H1 (cell line): ENCODE results near the gene CTSW. TPM values are rescaled to one million over a fixed set of nuclear protein-coding genes. Genes with fewer than 3 reads are reported as not detected.

Experiments
- CTCF ChIA-PET: fragments of 300-600 bp; sonication (Branson Sonifier 250); formaldehyde crosslinking; loops from one replicate; lab custom pipeline; 2021; ENCODE audit not compliant: partially characterized antibody; lab: Charles Lee
- POLR2A ChIA-PET: fragments of 300-600 bp; sonication (Branson Sonifier 250); formaldehyde crosslinking; loops from one replicate; lab custom pipeline; 2021; ENCODE audit warnings: inconsistent platforms; ENCODE audit not compliant: partially characterized antibody; lab: Charles Lee
- DNase-seq, 2 experiments: peaks; one replicate each; pipeline versions ENCODE4 v3.0.0 to v3.0.0-alpha.2; 2010 to 2022; ENCODE audit warnings: low spot score in 2 of 2, low read depth in 1 of 2, mixed read lengths in 1 of 2
- FAIRE-seq: peaks from 2 replicates; lab custom pipeline; 2011; peaks lifted over from hg19 to GRCh38; lab: Jason Lieb, UNC
- H2AFZ ChIP-seq: 2 replicates; pipeline ENCODE4 v1.8.1; 2012; ENCODE audit warnings: low read length, inconsistent platforms
- H2AK5ac ChIP-seq: 2 replicates; pipeline ENCODE4 v1.6.1; 2013; ENCODE audit warnings: low read depth, low read length
- H2BK120ac ChIP-seq: replicated peaks from 2 replicates; pipeline ENCODE3; 2013; ENCODE audit warnings: low read depth, low read length, inconsistent platforms
- H2BK12ac ChIP-seq: 2 replicates; pipeline ENCODE4 v1.6.1; 2013; ENCODE audit warnings: low read depth, low read length
- H2BK15ac ChIP-seq: 2 replicates; pipeline ENCODE4 v1.6.1; 2013; ENCODE audit warnings: low read length
- H2BK20ac ChIP-seq: 2 replicates; pipeline ENCODE4 v1.6.1; 2013; ENCODE audit warnings: low read length
- H2BK5ac ChIP-seq: 2 replicates; pipeline ENCODE4 v1.6.1; 2013; ENCODE audit warnings: low read depth, low read length
- H3K14ac ChIP-seq: 2 replicates; pipeline ENCODE4 v1.6.1; 2013; ENCODE audit warnings: inconsistent platforms; ENCODE audit not compliant: insufficient read length
- H3K18ac ChIP-seq: 2 replicates; pipeline ENCODE4 v1.6.1; 2013; ENCODE audit warnings: low read length; ENCODE audit errors: extremely low read depth
- H3K23ac ChIP-seq: 2 replicates; pipeline ENCODE4 v1.6.1; 2013; ENCODE audit warnings: inconsistent platforms; ENCODE audit not compliant: insufficient read length
- H3K23me2 ChIP-seq: 2 replicates; pipeline ENCODE4 v1.6.1; 2013; ENCODE audit warnings: low read depth, low read length
- H3K27ac ChIP-seq: 2 replicates; pipeline ENCODE4 v1.6.1; 2011; ENCODE audit warnings: low read depth, low read length, inconsistent platforms
- H3K27me3 ChIP-seq, 4 experiments: replicated peaks in 1 of 4; 1 replicate in 1 of 4; 2 replicates in 3 of 4; pipeline versions ENCODE4 v1.6.1 to v1.8.1; 2011 to 2013; ENCODE audit warnings: low read length in 3 of 4, mild to moderate bottlenecking in 3 of 4, inconsistent platforms in 2 of 4, mixed read lengths in 2 of 4, moderate library complexity in 1 of 4; ENCODE audit not compliant: control insufficient read depth in 3 of 4, insufficient read depth in 3 of 4; ENCODE audit errors: extremely low read depth in 1 of 4
- H3K36me3 ChIP-seq, 4 experiments: 2 replicates each; pipeline versions ENCODE4 v1.6.1 to v1.8.1; 2011 to 2013; ENCODE audit warnings: mild to moderate bottlenecking in 4 of 4, low read length in 3 of 4, moderate library complexity in 2 of 4, control low read depth in 1 of 4, inconsistent platforms in 1 of 4; ENCODE audit not compliant: insufficient read depth in 4 of 4, control insufficient read depth in 2 of 4
- H3K4ac ChIP-seq: replicated peaks from 2 replicates; pipeline ENCODE3; 2013; ENCODE audit warnings: low read length, low read depth, mixed read lengths, inconsistent platforms; ENCODE audit not compliant: insufficient read length
- H3K4me1 ChIP-seq, 4 experiments: replicated peaks in 1 of 4; 1 replicate in 1 of 4; 2 replicates in 3 of 4; pipeline versions ENCODE4 v1.6.1 to v1.8.1; 2011 to 2013; ENCODE audit warnings: low read length in 3 of 4, inconsistent platforms in 2 of 4, mixed read lengths in 1 of 4; ENCODE audit not compliant: insufficient read depth in 4 of 4, control insufficient read depth in 3 of 4
- H3K4me2 ChIP-seq, 2 experiments: 2 replicates each; pipeline versions ENCODE4 v1.6.1 to v1.8.1; 2011 to 2013; ENCODE audit warnings: low read depth in 2 of 2, low read length in 2 of 2, control low read depth in 1 of 2, inconsistent platforms in 1 of 2, mild to moderate bottlenecking in 1 of 2; ENCODE audit not compliant: insufficient read depth in 1 of 2
- H3K4me3 ChIP-seq, 4 experiments: fragments of 200-600, 300-600 bp in 1 of 4; sonication (generic), shearing (Covaris generic), sonication (Bioruptor Twin) in 1 of 4; 2 replicates each; pipeline versions ENCODE4 v1.5.1 to v1.8.1; 2011 to 2016; ENCODE audit warnings: low read length in 4 of 4, low read depth in 3 of 4, control low read depth in 2 of 4, inconsistent platforms in 2 of 4, mild to moderate bottlenecking in 2 of 4, mixed read lengths in 1 of 4, moderate library complexity in 1 of 4; ENCODE audit not compliant: insufficient read depth in 2 of 4; ENCODE audit errors: extremely low read depth in 1 of 4
- H3K56ac ChIP-seq: replicated peaks from 2 replicates; pipeline ENCODE3; 2013; ENCODE audit warnings: low read depth, mild to moderate bottlenecking, mixed read lengths, low read length, inconsistent platforms; ENCODE audit not compliant: insufficient read length
- H3K79me1 ChIP-seq: 2 replicates; pipeline ENCODE4 v1.6.1; 2013; ENCODE audit warnings: low read depth, low read length, control low read depth
- H3K79me2 ChIP-seq, 2 experiments: 2 replicates each; pipeline versions ENCODE4 v1.6.1 to v1.8.1; 2012 to 2013; ENCODE audit warnings: low read length in 2 of 2, mild to moderate bottlenecking in 2 of 2, inconsistent platforms in 1 of 2; ENCODE audit not compliant: insufficient read depth in 2 of 2, control insufficient read depth in 1 of 2
- H3K9ac ChIP-seq, 4 experiments: replicated peaks in 1 of 4; 1 replicate in 1 of 4; 2 replicates in 3 of 4; pipeline versions ENCODE4 v1.6.1 to v1.8.1; 2011 to 2013; ENCODE audit warnings: low read depth in 3 of 4, low read length in 3 of 4, control low read depth in 2 of 4, mild to moderate bottlenecking in 2 of 4, moderate library complexity in 2 of 4, inconsistent platforms in 1 of 4; ENCODE audit errors: extremely low read depth in 1 of 4
- H3K9me3 ChIP-seq, 2 experiments: 2 replicates each; pipeline versions ENCODE4 v1.6.1 to v1.8.1; 2012 to 2013; ENCODE audit warnings: mild to moderate bottlenecking in 2 of 2, moderate library complexity in 2 of 2, control low read depth in 1 of 2, inconsistent platforms in 1 of 2, low read depth in 1 of 2, low read length in 1 of 2, mixed read lengths in 1 of 2; ENCODE audit not compliant: insufficient read depth in 2 of 2
- H4K20me1 ChIP-seq, 2 experiments: replicated peaks in 1 of 2; 2 replicates each; pipeline versions ENCODE3 to v1.8.1; 2011 to 2013; ENCODE audit warnings: inconsistent platforms in 2 of 2, low read length in 2 of 2, mild to moderate bottlenecking in 1 of 2; ENCODE audit not compliant: insufficient read depth in 2 of 2, control insufficient read depth in 1 of 2
- H4K5ac ChIP-seq: 2 replicates; pipeline ENCODE4 v1.6.1; 2013; ENCODE audit warnings: low read length, low read depth, mixed read lengths, inconsistent platforms; ENCODE audit not compliant: insufficient read length
- H4K8ac ChIP-seq: 2 replicates; pipeline ENCODE4 v1.8.0; 2013; ENCODE audit warnings: mild to moderate bottlenecking, moderate library complexity, low read length, inconsistent platforms; ENCODE audit not compliant: insufficient read depth; ENCODE audit errors: extremely low read depth
- H4K91ac ChIP-seq: replicated peaks from 2 replicates; pipeline ENCODE3; 2013; ENCODE audit warnings: low read length, mixed read lengths, inconsistent platforms; ENCODE audit not compliant: insufficient read length
- GTF2F1 ChIP-seq: IDR thresholded peaks from 2 replicates; pipeline ENCODE4 v1.6.1; 2012; ENCODE audit warnings: low read depth, low read length, improper control_type of control experiment, borderline replicate concordance
- HDAC2 ChIP-seq, 2 experiments: fragments of 300-600 bp in 1 of 2; sonication (generic) in 1 of 2; IDR thresholded peaks; 2 replicates each; pipeline ENCODE4 v1.6.1; 2011 to 2012; ENCODE audit warnings: low read depth in 2 of 2, low read length in 2 of 2, mild to moderate bottlenecking in 2 of 2, moderate library complexity in 2 of 2, borderline replicate concordance in 1 of 2, inconsistent platforms in 1 of 2
- JUND ChIP-seq: IDR thresholded peaks from 2 replicates; pipeline ENCODE4 v1.6.1; 2011; ENCODE audit warnings: mild to moderate bottlenecking, improper control_type of control experiment, low read length
- KDM4A ChIP-seq: IDR thresholded peaks from one replicate; pipeline ENCODE4 v1.7.1; 2012; ENCODE audit warnings: low read depth, mild to moderate bottlenecking, moderate library complexity, low read length, inconsistent platforms; ENCODE audit not compliant: severe bottlenecking
- MAFK ChIP-seq: IDR thresholded peaks from 2 replicates; pipeline ENCODE4 v1.6.1; 2012; ENCODE audit warnings: low read depth, mild to moderate bottlenecking, improper control_type of control experiment, low read length
- RBBP5 ChIP-seq: IDR thresholded peaks from 2 replicates; pipeline ENCODE4 v1.7.1; 2012; ENCODE audit warnings: low read depth, mild to moderate bottlenecking, inconsistent platforms, low read length, moderate library complexity, borderline replicate concordance
- RXRA ChIP-seq: IDR thresholded peaks from 2 replicates; pipeline ENCODE4 v1.6.1; 2011; ENCODE audit warnings: low read depth, mild to moderate bottlenecking, low read length, moderate library complexity; ENCODE audit not compliant: insufficient read depth
- SIX5 ChIP-seq: IDR thresholded peaks from 2 replicates; pipeline ENCODE4 v1.6.1; 2011; ENCODE audit warnings: mild to moderate bottlenecking, low read depth, low read length
- SP1 ChIP-seq: IDR thresholded peaks from 2 replicates; pipeline ENCODE4 v1.6.1; 2011; ENCODE audit warnings: low read depth, low read length
- WGBS, 2 experiments: shearing (Covaris generic) in 1 of 2; methylation state at CpG; one replicate each; pipeline versions ENCODE4 v1.1.6 to v1.1.7; 2013 to 2015; ENCODE audit warnings: low lambda C conversion rate in 2 of 2, mixed read lengths in 2 of 2, inconsistent platforms in 1 of 2, low coverage in 1 of 2, missing lambda C conversion rate in 1 of 2; ENCODE audit not compliant: insufficient replicate concordance in 2 of 2, insufficient coverage in 1 of 2, insufficient read length in 1 of 2; ENCODE audit errors: extremely low coverage in 1 of 2, missing lambda C conversion rate in 1 of 2; 5-methylcytosine and 5-hydroxymethylcytosine counted together
- polyA plus RNA-seq, 7 experiments: library from polyadenylated mRNA; depleted of rRNA in 3 of 7; stranded (reverse) in 5 of 7; unstranded in 2 of 7; fragments of >200 nt in 5 of 7; fragments of 200-250 nt in 2 of 7; gene quantifications; 1 replicate in 5 of 7; 2 replicates in 1 of 7; 4 replicates in 1 of 7; pipeline versions ENCODE4 v1.2.1 to v1.2.3, GENCODE V29; 2011 to 2013; ENCODE audit warnings: missing spikeins in 2 of 7, mixed read lengths in 2 of 7
- total RNA-seq: library from RNA; stranded (reverse); fragmentation: NEBNext Ultra II Directional; extraction: Animal tissue kit (Norgen Biotek cat#: 25700); gene quantifications from 2 replicates; pipeline ENCODE4 v1.2.1, GENCODE V29; 2021

CTSW gene
- total and polyA plus RNA-seq, 2 of the 8 experiments (the other 6 are each of a cell fraction or from before 2014, with no cell fraction given) = not detected

- H3K79me2 ChIP-seq = no peaks in the 10 kb centered on the region
These were observed 21.2 kb downstream of the CTSW start for GRCh38 chr11:65900899-65901180.

More at GRCh38 chr11:65900899-65901180, 21.2 kb downstream of the CTSW start:
- Histone ChIP-seq H2BK12ac (no peak overlapping the region), H3K4me1 (peaks cover 3 to 11% (median 8%) of the 10 kb centered on the region in 4 experiments; a peak in 6 of 7 replicates), H3K27ac (no peak overlapping the region), H2BK20ac (no peak overlapping the region), H2AFZ (no peak overlapping the region), H2BK15ac (no peak overlapping the region), H3K23me2 (peaks cover 9% of the 10 kb centered on the region; the same call in 1 of the 2 replicates), H4K91ac (no peak overlapping the region), H2BK5ac (no peak overlapping the region), H3K4me3 (peak overlapping the region in 1 of 4 experiments; percentile 71; a peak in 2 of 8 replicates), H3K14ac (no peak overlapping the region), H2BK120ac (no peak overlapping the region), H3K79me1 (no peaks in the 10 kb centered on the region; the same call in 1 of the 2 replicates), H2AK5ac (no peak overlapping the region), H3K18ac (no peak overlapping the region), H3K9ac (no peak overlapping the region), H3K4me2 (peak overlapping the region; percentile 78 to 89; a peak in 3 of 4 replicates), H3K9me3 (no peaks in the 10 kb centered on the region), H3K27me3 (peaks cover 15 to 41% (median 36%) of the 10 kb centered on the region in 4 experiments), H3K36me3 (no peaks in the 10 kb centered on the region), H3K56ac (no peak overlapping the region), H3K23ac (no peak overlapping the region), H4K20me1 (peaks cover 0 to 4% of the 10 kb centered on the region in 2 experiments), H4K5ac (no peak overlapping the region), H3K4ac (no peak overlapping the region), H4K8ac (no peak overlapping the region)
- CTCF ChIA-PET = interaction anchor here (0.9 to 9.7 kb wide), 9 partner anchors 7 to 91 kb away, joined by 3 to 150 read pairs (median 6); partner anchors contain the start of genes CCDC85B, FIBP and MUS81
- no peak for FAIRE-seq
- 70% methylated on average over 11 of the region's 11 CpGs; no CpG with 5 or more reads in 1 of the 2 experiments for WGBS, 2 experiments
- TF ChIP-seq GTF2F1 (no peak), JUND (no peak), RBBP5 (no peak), KDM4A (no peak), RXRA (no peak), MAFK (no peak), SP1 (no peak), SIX5 (no peak), HDAC2 (IDR thresholded peaks at IDR 0.05; ENCODE audit: borderline replicate concordance in 1 of 2, low read depth in 2 of 2, low read length in 2 of 2) (no peak)
- POLR2A ChIA-PET = interaction anchor here (0.6 to 2.6 kb wide), 8 partner anchors 9 to 47 kb away, joined by 3 to 18 read pairs (median 4); partner anchors contain the start of genes CCDC85B and FIBP
- no peak for DNase-seq
